Measurements from ENCODE around the gene IL1RAP.

IL1RAP gene

DNA sequence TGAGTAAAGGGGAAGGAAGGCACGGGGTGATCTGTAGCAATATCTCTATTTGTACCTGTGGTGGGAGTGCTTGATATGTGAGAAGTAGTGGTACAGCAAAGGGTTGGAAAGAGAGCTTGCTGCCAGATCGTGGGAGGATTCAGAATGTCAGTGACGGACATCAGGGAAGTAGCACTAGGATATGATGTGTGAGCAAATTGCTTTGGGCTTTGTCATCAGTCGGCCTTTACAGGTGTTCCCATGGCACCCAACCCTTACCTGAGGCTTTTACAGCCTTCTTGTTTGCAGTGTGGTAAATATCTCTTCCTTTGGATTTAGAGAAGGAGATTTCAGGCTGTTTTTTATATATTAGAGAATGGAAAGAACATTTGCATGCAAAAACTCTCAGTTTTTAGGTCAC lies 29.8 kb downstream of the IL1RAP start:
- DNase-seq: no peak

DNA sequence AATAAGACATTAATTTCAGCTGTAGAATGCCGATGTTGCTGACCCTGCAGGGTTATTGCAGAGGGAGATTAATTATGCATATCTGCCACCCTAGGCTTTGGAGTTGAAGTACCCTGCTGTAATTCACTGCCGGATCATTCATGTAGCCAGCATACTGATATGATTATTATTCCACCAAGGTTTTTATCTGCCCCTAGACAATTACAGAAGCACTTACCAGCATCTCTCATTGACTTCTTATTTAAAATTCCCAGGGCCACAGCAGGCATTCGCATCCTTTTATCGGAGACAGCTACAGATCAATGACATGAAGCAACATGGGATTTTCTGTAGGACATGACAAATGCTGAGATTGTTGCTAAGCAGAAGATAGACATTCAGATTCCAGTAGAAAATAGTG lies 31.3 kb downstream of the IL1RAP start:
- DNase-seq: no peak

DNA sequence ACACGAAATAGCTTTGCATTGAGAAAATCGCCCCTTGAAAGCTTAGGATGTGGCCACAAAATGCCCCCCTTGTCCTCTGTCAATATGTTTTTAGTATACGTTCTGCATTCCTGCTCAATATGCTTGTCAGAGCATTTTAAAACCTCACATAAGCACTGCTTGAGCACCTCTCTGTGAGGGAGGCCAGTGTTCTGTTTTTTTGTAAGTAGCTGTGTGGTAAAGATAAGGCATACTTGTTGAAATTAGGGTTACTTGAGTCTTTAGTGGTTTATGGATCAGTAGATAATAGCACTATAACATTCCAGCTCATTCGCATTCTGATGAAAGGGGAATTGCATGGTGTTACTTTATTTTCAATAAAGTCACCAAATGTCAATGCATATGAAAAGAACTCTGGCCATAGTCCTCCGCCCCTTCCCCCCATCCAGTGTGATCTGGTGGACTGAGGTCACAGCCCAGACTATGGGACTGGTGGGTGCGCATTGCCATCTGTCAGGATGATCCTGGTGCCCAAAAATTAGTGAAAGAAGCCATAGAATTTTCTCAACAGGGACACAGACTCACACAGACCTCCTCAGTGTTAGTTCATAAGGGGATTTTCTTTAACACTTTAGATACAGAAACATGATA lies 33.1 kb downstream of the IL1RAP start:
- DNase-seq: no peak

GRCh38 chr3:190548031-190548656 lies 34.3 kb downstream of the IL1RAP start:
- no peak for DNase-seq

DNA sequence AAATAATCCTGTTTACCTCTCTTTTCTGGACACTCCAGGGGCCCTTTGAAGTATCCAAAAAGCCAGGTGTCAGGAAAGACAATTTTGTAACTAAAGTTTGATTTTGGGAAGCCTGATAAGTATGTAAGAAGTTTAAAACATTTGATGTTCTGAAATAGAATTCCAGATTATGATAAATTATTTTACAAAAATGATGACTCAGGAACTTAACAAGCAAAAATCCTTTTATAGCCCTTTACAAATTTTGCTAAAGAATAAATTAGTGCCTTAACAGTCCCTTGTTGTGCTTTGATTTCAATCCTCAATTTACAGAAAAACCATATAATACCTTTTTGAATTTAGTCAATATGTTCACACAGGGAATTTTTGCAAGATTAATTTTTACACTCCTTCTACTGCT lies 38.1 kb downstream of the IL1RAP start:
- no peak for DNase-seq

DNA sequence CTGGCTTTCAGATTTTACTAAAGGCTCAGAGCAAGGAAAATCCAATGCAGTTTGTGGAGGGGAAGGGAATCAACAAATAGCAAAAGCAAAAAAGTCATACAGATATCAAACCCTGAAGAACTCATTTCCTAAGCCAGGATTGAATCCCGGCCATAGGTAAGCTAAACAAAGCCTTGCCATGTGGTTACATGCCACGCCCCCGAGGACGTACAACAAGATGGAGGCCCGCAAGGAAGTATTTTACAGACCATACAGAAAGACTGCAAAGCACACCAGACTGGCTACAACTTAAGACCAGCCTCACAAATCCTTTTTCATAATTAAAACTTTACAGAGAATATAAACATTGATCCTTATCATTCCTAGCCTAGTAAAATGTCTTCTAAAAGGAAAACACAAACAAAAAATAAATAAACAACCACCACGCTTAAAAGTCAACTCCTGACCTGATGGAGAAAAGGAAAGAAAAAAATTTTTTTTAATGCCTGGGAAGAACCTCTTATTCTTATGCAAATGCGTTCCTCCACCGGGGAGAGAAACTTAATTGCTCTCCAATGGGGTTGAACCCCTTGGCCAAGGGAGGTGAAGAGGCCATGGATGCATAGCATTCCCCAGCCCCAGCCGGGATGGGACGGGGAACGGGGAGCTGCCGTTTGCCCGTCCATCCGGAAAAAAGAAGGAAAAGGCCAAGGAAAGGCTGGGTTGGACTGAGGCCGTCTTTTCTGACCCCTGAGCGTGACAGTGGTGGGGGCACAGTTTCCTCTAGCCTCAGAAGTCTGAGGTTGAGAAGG lies 39.3 kb downstream of the IL1RAP start:
- DNase-seq: no peak

GRCh38 chr3:190554197-190554596 lies 40.3 kb downstream of the IL1RAP start:
- DNase-seq: no peak

- DNase-seq: peak; percentile 76 to 94 (median 83)
These were observed 42.5 kb downstream of the IL1RAP start for GRCh38 chr3:190556351-190556750.

GRCh38 chr3:190557296-190557695 lies 43.4 kb downstream of the IL1RAP start:
- no peak for DNase-seq

DNA sequence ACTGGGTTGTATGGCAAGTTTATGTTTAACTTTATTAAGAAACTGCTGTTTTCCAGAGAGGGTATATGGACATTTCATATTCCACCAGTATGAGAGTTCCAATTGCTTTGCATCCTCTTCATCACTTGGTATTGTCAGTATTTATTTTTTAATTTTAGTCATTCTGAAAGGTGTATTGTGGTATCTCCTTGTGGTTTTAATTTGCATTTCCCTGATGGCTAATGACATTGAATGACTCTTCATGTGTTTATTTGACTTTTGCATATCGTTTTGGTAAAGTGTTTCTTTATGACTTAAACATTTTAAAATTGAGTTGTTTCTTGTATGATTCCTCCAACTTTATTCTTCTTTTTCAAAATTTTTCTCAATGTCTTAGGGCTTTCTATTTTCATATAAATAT lies 44.4 kb downstream of the IL1RAP start:
- DNase-seq: no peak

- peak; percentile 46 to 62 (median 59) for DNase-seq
These were observed 44.9 kb downstream of the IL1RAP start for GRCh38 chr3:190558796-190559195.

- no peak for DNase-seq
These were observed 46.4 kb downstream of the IL1RAP start for GRCh38 chr3:190560013-190560895.

DNA sequence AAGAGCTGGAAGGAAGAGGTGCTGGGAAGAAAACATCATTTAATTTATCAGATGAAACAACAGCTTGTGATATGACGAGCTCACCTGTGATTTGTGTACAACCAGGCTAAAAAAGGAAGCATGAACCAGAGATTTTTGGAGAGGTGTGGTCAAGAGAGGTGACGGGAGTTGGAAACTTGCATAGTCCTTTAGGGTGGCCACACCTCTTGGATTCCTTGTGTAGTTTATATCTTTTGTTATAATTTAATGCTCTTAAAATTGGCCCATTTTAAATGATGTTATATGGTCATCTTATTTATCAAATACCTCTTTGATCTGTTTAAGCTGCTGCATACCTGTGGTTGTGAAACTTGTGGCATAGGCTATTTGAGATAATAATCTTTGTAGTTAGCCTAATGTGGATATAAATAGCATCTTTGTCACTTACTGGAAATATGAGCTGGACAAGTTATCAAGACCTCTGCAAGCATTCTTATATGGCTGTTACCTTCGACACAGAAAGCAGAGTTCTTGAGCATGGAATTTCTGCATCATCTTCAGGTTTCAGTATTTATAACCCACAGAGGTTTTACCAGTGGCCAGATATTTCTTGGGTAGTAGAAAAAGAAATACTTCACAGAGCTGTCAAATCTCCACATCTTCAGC lies 49.1 kb downstream of the IL1RAP start:
- DNase-seq: no peak

- no peak for DNase-seq
These were observed 50.3 kb downstream of the IL1RAP start for GRCh38 chr3:190564175-190564574.

GRCh38 chr3:190566043-190566933 lies 52.4 kb downstream of the IL1RAP start:
- peak; percentile 96 to 100 (median 98) for DNase-seq

GRCh38 chr3:190568036-190568435 lies 54.2 kb downstream of the IL1RAP start:
- DNase-seq: no peak

- DNase-seq: no peak
These were observed 60.6 kb downstream of the IL1RAP start for GRCh38 chr3:190574473-190574872.

GRCh38 chr3:190575437-190576185 lies 61.7 kb downstream of the IL1RAP start:
- DNase-seq: peak in 2 of 3 donors; percentile 15 to 32

- no peak for DNase-seq
These were observed 63.3 kb downstream of the IL1RAP start for GRCh38 chr3:190577225-190577624.

DNA sequence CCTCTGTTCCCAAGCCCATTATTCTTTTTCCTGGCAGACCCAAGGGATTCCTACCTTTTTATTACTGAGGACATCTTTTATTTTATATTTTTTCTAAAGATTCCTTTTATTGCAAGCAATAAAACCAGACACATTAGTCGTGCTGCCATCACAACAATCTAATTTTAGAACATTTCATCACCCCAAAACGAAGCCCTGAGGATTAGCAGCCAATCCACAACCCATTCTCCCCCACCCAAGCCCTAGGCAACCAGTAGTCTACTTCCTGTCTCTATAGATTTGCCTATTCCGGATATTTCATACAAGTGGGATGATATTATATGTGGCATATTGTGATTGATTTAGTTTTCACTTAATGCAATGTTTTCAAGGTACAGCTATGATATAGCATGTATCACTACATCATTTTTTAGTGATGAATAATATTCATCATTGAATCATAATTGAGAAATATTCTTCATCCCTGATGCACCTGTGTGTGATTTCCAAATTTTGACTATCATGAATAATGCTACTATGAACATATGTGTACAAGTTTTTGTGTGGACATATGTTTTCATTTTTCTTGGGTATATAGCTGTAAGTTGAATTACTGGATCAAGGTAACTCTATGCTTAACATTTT lies 65.7 kb downstream of the IL1RAP start:
- no peak for DNase-seq

All from suppressor macrophage treated with lipopolysaccharide for 1 hour (primary cell).